K562 (cell line): Measurements from ENCODE around the gene CCDC148. TPM values are rescaled to one million over a fixed set of nuclear protein-coding genes. Genes with fewer than 3 reads are reported as not detected.

Experiments used
- ATAC-seq: fragments of 200-7000 bp; cut with Tn5 transposase; 3 replicates; pipeline ENCODE4 v1.9.1; 2020; ENCODE audit warnings: moderate library complexity
- BruUV-seq: library from RNA; stranded (reverse); fragments of 400-500 nt; replicated peaks from 2 replicates; lab custom pipeline; 2021; lab: Mats Ljungman, UMichigan
- CTCF ChIA-PET: fragments of 300-600 bp; formaldehyde crosslinking; extraction: SDS; loops from one replicate; lab custom pipeline; 2021; ENCODE audit warnings: low intra/inter-chr PET ratio; lab: Yijun Ruan, JAX
- POLR2A ChIA-PET: fragments of 300-600, 350-650 bp; sonication (Branson Sonifier 250); formaldehyde crosslinking; extraction: SDS; loops from one replicate; lab custom pipeline; 2021; ENCODE audit warnings: antibody characterized with exemption, inconsistent platforms; lab: Yijun Ruan, JAX
- DNase-seq, 4 experiments: peaks; one replicate each; pipeline versions ENCODE4 v3.0.0 to v3.0.0-alpha.2; 2011 to 2018; ENCODE audit warnings: low spot score in 3 of 4, mixed read lengths in 3 of 4; ENCODE audit errors: extremely low read depth in 1 of 4
- FAIRE-seq: peaks from 2 replicates; lab custom pipeline; 2011; peaks lifted over from hg19 to GRCh38; lab: Jason Lieb, UNC
- H2AFZ ChIP-seq: 2 replicates; pipeline ENCODE4 v1.6.0; 2011; ENCODE audit warnings: low read depth, low read length, control low read depth, inconsistent platforms
- H3K27ac ChIP-seq: fragments of 200-600 bp; 3 replicates; pipeline ENCODE4 v1.8.0; 2011; ENCODE audit warnings: low read depth, mild to moderate bottlenecking, control low read depth, inconsistent platforms, low read length, moderate library complexity, mixed read lengths; ENCODE audit errors: extremely low read depth
- H3K27me3 ChIP-seq, 2 experiments: fragments of 300-600 bp in 1 of 2; 2 replicates in 1 of 2; 3 replicates in 1 of 2; pipeline versions ENCODE4 v1.6.0 to v1.8.0; 2011; ENCODE audit warnings: inconsistent platforms in 2 of 2, low read length in 2 of 2, mild to moderate bottlenecking in 1 of 2, mixed read lengths in 1 of 2, moderate library complexity in 1 of 2; ENCODE audit not compliant: control insufficient read depth in 2 of 2, insufficient read depth in 2 of 2
- H3K36me3 ChIP-seq: fragments of 300-600 bp; 3 replicates; pipeline ENCODE4 v1.8.0; 2011; ENCODE audit warnings: mild to moderate bottlenecking, low read length, inconsistent platforms; ENCODE audit not compliant: control insufficient read depth, insufficient read depth
- H3K4me1 ChIP-seq, 2 experiments: fragments of 200-600 bp in 1 of 2; replicated peaks in 1 of 2; 2 replicates in 1 of 2; 3 replicates in 1 of 2; pipeline versions ENCODE4 v1.5.1 to v1.8.0; 2011; ENCODE audit warnings: inconsistent platforms in 2 of 2, low read length in 2 of 2, mild to moderate bottlenecking in 1 of 2, mixed read lengths in 1 of 2, moderate library complexity in 1 of 2; ENCODE audit not compliant: control insufficient read depth in 2 of 2, insufficient read depth in 2 of 2
- H3K4me2 ChIP-seq: 2 replicates; pipeline ENCODE4 v1.6.1; 2011; ENCODE audit warnings: low read length, control low read depth, inconsistent platforms, mixed read lengths; ENCODE audit not compliant: insufficient read depth
- H3K4me3 ChIP-seq: fragments of 200-600 bp; sonication (generic), shearing (Covaris generic); 2 replicates; pipeline ENCODE4 v1.5.1; 2016; ENCODE audit warnings: control low read depth, inconsistent platforms
- H3K79me2 ChIP-seq: fragments of 200-600 bp; 3 replicates; pipeline ENCODE4 v1.8.0; 2011; ENCODE audit warnings: low read length, inconsistent platforms; ENCODE audit not compliant: control insufficient read depth, insufficient read depth
- H3K9ac ChIP-seq, 2 experiments: 2 replicates each; pipeline versions ENCODE4 v1.6.0 to v1.6.1; 2011; ENCODE audit warnings: low read depth in 2 of 2, low read length in 2 of 2, control low read depth in 1 of 2, inconsistent platforms in 1 of 2, mild to moderate bottlenecking in 1 of 2, mixed read lengths in 1 of 2; ENCODE audit not compliant: insufficient read depth in 1 of 2
- H3K9me1 ChIP-seq: one replicate; pipeline ENCODE4 v1.6.0; 2011; ENCODE audit warnings: inconsistent platforms, mild to moderate bottlenecking, low read length, moderate library complexity; ENCODE audit not compliant: control insufficient read depth, insufficient read depth
- H3K9me3 ChIP-seq: replicated peaks from 2 replicates; pipeline ENCODE4 v1.5.1; 2011; ENCODE audit warnings: low read depth, low read length, inconsistent platforms; ENCODE audit not compliant: control insufficient read depth, insufficient read depth
- H4K20me1 ChIP-seq: replicated peaks from 2 replicates; pipeline ENCODE4 v1.6.1; 2011; ENCODE audit warnings: low read length, inconsistent platforms, mixed read lengths; ENCODE audit not compliant: control insufficient read depth, insufficient read depth
- BACH1 ChIP-seq: fragments of 200-800 bp; sonication (Bioruptor generic); IDR thresholded peaks from 2 replicates; pipeline ENCODE4 v1.6.1; 2016; ENCODE audit warnings: missing genetic modification characterization, missing compliant biosample characterization
- C11orf30 ChIP-seq: fragments of 450-650 bp; IDR thresholded peaks from 2 replicates; pipeline ENCODE4 v1.6.1; 2016; ENCODE audit warnings: low read depth, mild to moderate bottlenecking
- CBX5 ChIP-seq: IDR thresholded peaks from 2 replicates; pipeline ENCODE4 v1.6.1; 2014; ENCODE audit warnings: low read depth, borderline replicate concordance
- CHD1 ChIP-seq: fragments of 200-600 bp; sonication (generic); IDR thresholded peaks from one replicate; pipeline ENCODE4 v1.6.1; 2012; ENCODE audit warnings: mild to moderate bottlenecking, moderate library complexity, low read length, inconsistent platforms
- HNRNPLL ChIP-seq: fragments of 200-400 bp; formaldehyde crosslinking; IDR thresholded peaks from 2 replicates; pipeline ENCODE4 v1.6.1; 2017; ENCODE audit warnings: low read length, low read depth, mild to moderate bottlenecking; ENCODE audit not compliant: poor library complexity, severe bottlenecking
- KDM2B ChIP-seq: fragments of 250-450 bp; sonication (Bioruptor Pico); IDR thresholded peaks from 2 replicates; pipeline ENCODE4 v1.8.0; 2021; ENCODE audit warnings: mild to moderate bottlenecking, moderate library complexity
- RAD21 ChIP-seq, 2 experiments: fragments of 250-450 bp in 1 of 2; fragments of 450-650 bp in 1 of 2; sonication (Bioruptor Pico) in 1 of 2; formaldehyde crosslinking in 1 of 2; IDR thresholded peaks in 1 of 2; conservative IDR thresholded peaks in 1 of 2; 2 replicates each; pipeline versions ENCODE4 v1.4.0 to v1.8.0; 2020 to 2022; ENCODE audit warnings: mild to moderate bottlenecking in 2 of 2, moderate library complexity in 1 of 2
- ZEB2 ChIP-seq: fragments of 450-650 bp; IDR thresholded peaks from 2 replicates; pipeline ENCODE4 v1.6.1; 2016
- ZNF507 ChIP-seq: conservative IDR thresholded peaks from 2 replicates; pipeline ENCODE4 v1.6.1; 2017; ENCODE audit warnings: missing genetic modification characterization, missing compliant biosample characterization
- ZNF780A ChIP-seq: fragments of 250-450 bp; sonication (Bioruptor Pico); IDR thresholded peaks from 2 replicates; pipeline ENCODE4 v1.5.0; 2021; ENCODE audit warnings: mild to moderate bottlenecking
- WGBS: fragments of 100-300 bp; shearing (Covaris generic); methylation state at CpG from one replicate; pipeline ENCODE4 v1.1.6; 2016; ENCODE audit warnings: low coverage, mixed read lengths; ENCODE audit not compliant: insufficient coverage; ENCODE audit errors: missing lambda C conversion rate; 5-methylcytosine and 5-hydroxymethylcytosine counted together
- in situ Hi-C: fragments of 300-500 bp; cut with MboI; formaldehyde crosslinking; loops from 4 replicates; pipeline ENCODE4 v1.15.0; 2018; ENCODE audit warnings: inconsistent platforms, mixed read lengths
- intact Hi-C: fragments of 100-400 bp; cut with micrococcal nuclease; formaldehyde crosslinking; loops from 2 replicates; pipeline ENCODE4 v1.14.2; 2022
- polyA plus RNA-seq, 8 experiments: library from polyadenylated mRNA; depleted of rRNA in 4 of 8; stranded (reverse) in 5 of 8; unstranded in 3 of 8; fragments of >200 nt; fragmentation: Nextera tagmentation in 2 of 8; fragmentation: Illumina TruSeq in 1 of 8; extraction: Ambion mirVana in 2 of 8; extraction: Trizol in 1 of 8; gene quantifications; 2 replicates each; pipeline versions ENCODE4 v1.2.1 to v1.2.3, GENCODE V29; 2011 to 2014; ENCODE audit warnings: inconsistent platforms in 1 of 8, missing spikeins in 1 of 8
- total RNA-seq, 7 experiments: library from RNA; depleted of rRNA in 6 of 7; stranded (reverse); fragments of >200 nt in 6 of 7; fragmentation: Illumina TruSeq in 2 of 7; extraction: Trizol in 2 of 7; gene quantifications; 2 replicates each; pipeline versions ENCODE4 v1.2.1 to v1.2.3, GENCODE V29; 2011 to 2021; ENCODE audit warnings: low replicate concordance in 1 of 7
- TF ChIP-seq, protein P1 (sequence below): fragments of 250-450 bp; sonication (Bioruptor Pico); IDR thresholded peaks from 2 replicates; pipeline ENCODE4 v1.8.0; 2022; ENCODE audit warnings: moderate library complexity, mild to moderate bottlenecking, inconsistent platforms

The CCDC148 gene
- total and polyA plus RNA-seq, 9 of the 15 experiments (the other 6 are each of a cell fraction or from before 2014, with no cell fraction given), result 0.10 to 1.4 (median 0.65) TPM

DNA sequence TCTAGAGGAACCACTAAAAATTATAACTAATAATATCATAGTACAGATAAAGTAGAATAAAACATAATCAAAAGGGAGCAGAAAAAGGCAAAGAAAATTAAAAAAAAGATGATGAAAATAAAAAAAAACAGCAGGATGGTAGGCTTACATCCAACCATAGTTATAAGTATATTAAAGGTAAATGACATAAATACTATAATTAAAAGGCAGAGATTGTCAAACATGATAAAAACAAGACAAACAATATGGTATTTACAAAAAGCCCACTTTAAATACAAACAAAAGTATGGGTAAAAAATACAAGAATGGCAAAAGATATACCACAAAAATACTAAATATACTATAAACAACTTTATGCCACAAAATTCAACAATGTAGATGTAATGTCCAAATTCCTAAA, 24.4 kb downstream of the CCDC148 start:
- in situ Hi-C loops (no loop called here), intact Hi-C loops (no loop called here)
- Histone ChIP-seq H3K4me2 (no peak overlapping the region), H3K9ac (no peak overlapping the region), H3K9me1 (no peaks in the 10 kb centered on the region), H3K27ac (no peak overlapping the region), H2AFZ (no peak overlapping the region), H3K79me2 (no peaks in the 10 kb centered on the region), H3K9me3 (0 out of 2 replicates have a peak, but pooled peaks cover 2% of the 10 kb centered on the region)
- ATAC-seq (no peak), FAIRE-seq (no peak), DNase-seq (no peak)
- POLR2A ChIA-PET, result no interaction called here
- peak; percentile 96 for TF ChIP-seq ZNF507 (tag)
- TF ChIP-seq, protein P1, sequence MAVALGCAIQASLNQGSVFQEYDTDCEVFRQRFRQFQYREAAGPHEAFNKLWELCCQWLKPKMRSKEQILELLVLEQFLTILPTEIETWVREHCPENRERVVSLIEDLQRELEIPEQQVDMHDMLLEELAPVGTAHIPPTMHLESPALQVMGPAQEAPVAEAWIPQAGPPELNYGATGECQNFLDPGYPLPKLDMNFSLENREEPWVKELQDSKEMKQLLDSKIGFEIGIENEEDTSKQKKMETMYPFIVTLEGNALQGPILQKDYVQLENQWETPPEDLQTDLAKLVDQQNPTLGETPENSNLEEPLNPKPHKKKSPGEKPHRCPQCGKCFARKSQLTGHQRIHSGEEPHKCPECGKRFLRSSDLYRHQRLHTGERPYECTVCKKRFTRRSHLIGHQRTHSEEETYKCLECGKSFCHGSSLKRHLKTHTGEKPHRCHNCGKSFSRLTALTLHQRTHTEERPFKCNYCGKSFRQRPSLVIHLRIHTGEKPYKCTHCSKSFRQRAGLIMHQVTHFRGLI (CRISPR knock-in tag), result no peak
- TF ChIP-seq, all 486 proteins: peak for 1
- no TSS peak for BruUV-seq
- H3K36me3 ChIP-seq, result no peaks in the 10 kb centered on the region
- CTCF ChIA-PET, result no interaction called here
- H3K4me1 ChIP-seq, result no peaks in the 10 kb centered on the region
- no peaks in the 10 kb centered on the region for H4K20me1 ChIP-seq
- H3K27me3 ChIP-seq, result no peaks in the 10 kb centered on the region
- H3K4me3 ChIP-seq, result no peak overlapping the region

DNA sequence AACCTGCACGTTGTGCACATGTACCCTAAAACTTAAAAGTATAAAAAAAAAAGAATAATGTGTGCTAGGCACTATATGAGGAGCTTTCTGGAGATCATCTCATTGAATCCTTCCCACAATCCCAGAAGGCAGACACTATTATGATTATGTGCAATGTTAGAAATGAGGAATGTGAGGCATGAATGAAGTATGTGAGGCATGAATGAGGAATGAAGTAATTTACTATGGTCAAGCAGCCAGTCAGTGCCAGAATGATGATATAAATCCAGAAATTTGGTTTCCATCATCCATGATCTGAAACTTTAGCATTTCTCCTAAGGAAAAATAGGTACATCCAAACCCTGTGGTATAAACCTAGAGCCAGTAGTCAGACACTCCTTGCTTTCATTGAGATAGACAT, 42.0 kb downstream of the CCDC148 start:
- no peak for ATAC-seq
- no peaks in the 10 kb centered on the region for H3K27me3 ChIP-seq
- H2AFZ ChIP-seq, result no peak overlapping the region
- no peaks in the 10 kb centered on the region for H3K9me1 ChIP-seq
- no peak for FAIRE-seq
- no peak for DNase-seq
- 0% methylated on average over 1 of the region's 1 CpG for WGBS
- ChIA-PET CTCF (no interaction called here), POLR2A (no interaction called here)
- H3K27ac ChIP-seq, result no peak overlapping the region
- no peaks in the 10 kb centered on the region for H4K20me1 ChIP-seq
- H3K79me2 ChIP-seq, result no peaks in the 10 kb centered on the region
- H3K9ac ChIP-seq, result no peak overlapping the region
- no peaks in the 10 kb centered on the region for H3K4me1 ChIP-seq
- no peak overlapping the region for H3K4me2 ChIP-seq
- no TSS peak for BruUV-seq
- H3K4me3 ChIP-seq, result no peak overlapping the region
- no peaks in the 10 kb centered on the region for H3K9me3 ChIP-seq
- intact Hi-C loops (no loop called here), in situ Hi-C loops (no loop called here)
- H3K36me3 ChIP-seq, result no peaks in the 10 kb centered on the region
- TF ChIP-seq ZNF780A, result no peak
- TF ChIP-seq BACH1 (tag), result no peak
- no peak for TF ChIP-seq RAD21 (CRISPR knock-in tag; conservative IDR thresholded peaks at IDR 0.05 in 1 of 2, IDR thresholded peaks at IDR 0.05 in 1 of 2)
- TF ChIP-seq HNRNPLL, result no peak
- TF ChIP-seq CHD1, result no peak
- TF ChIP-seq KDM2B (CRISPR knock-in tag), result no peak
- no peak for TF ChIP-seq C11orf30
- no peak for TF ChIP-seq ZEB2
- TF ChIP-seq CBX5, result no peak
